ENCODE measurements around the gene LDB1. TPM values are rescaled to one million over a fixed set of nuclear protein-coding genes. Genes with fewer than 3 reads are reported as not detected.

The LDB1 gene
- total RNA-seq, 4 donors from 2014 or later: 62.0 to 217 (median 96.0) TPM

GRCh38 chr10:102134416-102134815, 14.2 kb upstream of the LDB1 start:
- peaks cover 40% of the 10 kb centered on the region for H3K4me1 ChIP-seq
- DNase-seq (ENCODE audit: low spot score in 2 of 2): no peak
- H3K36me3 ChIP-seq: peaks cover 17% of the 10 kb centered on the region
- peak overlapping the region; percentile 98 for H3K4me3 ChIP-seq
- no peaks in the 10 kb centered on the region for H3K9me3 ChIP-seq
- WGBS: 55% methylated on average over 2 of the region's 2 CpGs
- H3K27me3 ChIP-seq: no peaks in the 10 kb centered on the region
- H3K27ac ChIP-seq: no peak overlapping the region
- TF ChIP-seq CTCF (IDR thresholded peaks at IDR 0.05): no peak
- TF ChIP-seq POLR2AphosphoS5 (IDR thresholded peaks at IDR 0.05): no peak
- TF ChIP-seq EP300 (IDR thresholded peaks at IDR 0.05): no peak
- TF ChIP-seq POLR2A (IDR thresholded peaks at IDR 0.05): no peak

GRCh38 chr10:102133373-102134195, 13.4 kb upstream of the LDB1 start:
- no peaks in the 10 kb centered on the region for H3K27me3 ChIP-seq
- peak overlapping the region; percentile 96 for H3K27ac ChIP-seq
- TF ChIP-seq EP300 (IDR thresholded peaks at IDR 0.05): no peak
- no peak for TF ChIP-seq CTCF (IDR thresholded peaks at IDR 0.05)
- TF ChIP-seq POLR2AphosphoS5 (IDR thresholded peaks at IDR 0.05): no peak
- no peak for TF ChIP-seq POLR2A (IDR thresholded peaks at IDR 0.05)
- H3K36me3 ChIP-seq: peaks cover 9% of the 10 kb centered on the region
- peaks cover 40% of the 10 kb centered on the region for H3K4me1 ChIP-seq
- no peaks in the 10 kb centered on the region for H3K9me3 ChIP-seq
- DNase-seq (ENCODE audit: low spot score in 2 of 2): peak; percentile 79 to 87
- H3K4me3 ChIP-seq: peak overlapping the region; percentile 98
- under 1% methylated on average over 34 of the region's 48 CpGs for WGBS

GRCh38 chr10:102132563-102133372, 12.6 kb upstream of the LDB1 start, which contains the start of gene PPRC1:
Gene PPRC1, plus strand, starts transcription at chr10:102133040. Its CDS starts 29 bp downstream, at chr10:102133069.
- TF ChIP-seq CTCF (IDR thresholded peaks at IDR 0.05): peak; percentile 84 to 85
- peak in 2 of 3 donors; percentile 43 to 78 for TF ChIP-seq POLR2AphosphoS5 (IDR thresholded peaks at IDR 0.05)
- TF ChIP-seq POLR2A (IDR thresholded peaks at IDR 0.05): peak; percentile 47 to 62
- TF ChIP-seq EP300 (IDR thresholded peaks at IDR 0.05): no peak
- H3K36me3 ChIP-seq: peaks cover under 1% of the 10 kb centered on the region
- peak within 1 kb of the TSS; percentile 96 for H3K27ac ChIP-seq
- H3K9me3 ChIP-seq: no peaks in the 10 kb centered on the region
- DNase-seq (ENCODE audit: low spot score in 2 of 2): peak; percentile 99
- H3K27me3 ChIP-seq: no peaks in the 10 kb centered on the region
- peaks cover 40% of the 10 kb centered on the region for H3K4me1 ChIP-seq
- H3K4me3 ChIP-seq: peak within 1 kb of the TSS; percentile 98
- WGBS: under 1% methylated on average over 29 of the region's 64 CpGs

- WGBS: 21% methylated on average over 8 of the region's 8 CpGs
Measured at GRCh38 chr10:102132193-102132562, 12.0 kb upstream of the LDB1 start.

More at GRCh38 chr10:102132193-102132562, 12.0 kb upstream of the LDB1 start:
- TF ChIP-seq EP300 (IDR thresholded peaks at IDR 0.05) (no peak), POLR2A (IDR thresholded peaks at IDR 0.05) (no peak), POLR2AphosphoS5 (IDR thresholded peaks at IDR 0.05) (no peak), CTCF (IDR thresholded peaks at IDR 0.05) (no peak)
- peak overlapping the region; percentile 98 for H3K4me3 ChIP-seq
- H3K36me3 ChIP-seq: no peaks in the 10 kb centered on the region
- H3K9me3 ChIP-seq: no peaks in the 10 kb centered on the region
- H3K27ac ChIP-seq: peak overlapping the region; percentile 96
- no peaks in the 10 kb centered on the region for H3K27me3 ChIP-seq
- peaks cover 38% of the 10 kb centered on the region for H3K4me1 ChIP-seq
- no peak for DNase-seq (ENCODE audit: low spot score in 2 of 2)

Data from suprapubic skin (tissue), 4 donors.